ENCODE data around the gene ST8SIA5.

Gene ST8SIA5

GRCh38 chr18:46632401-46633071 lies 124.3 kb downstream of the ST8SIA5 start:
- in situ Hi-C loops (cut with MboI; ENCODE audit: low sequenced_read_pairs) = no loop called here

- in situ Hi-C loops (cut with MboI; ENCODE audit: low sequenced_read_pairs) = no loop called here
Measured at GRCh38 chr18:46630991-46631390, 125.9 kb downstream of the ST8SIA5 start.

GRCh38 chr18:46630160-46630559 lies 126.7 kb downstream of the ST8SIA5 start:
- in situ Hi-C loops (cut with MboI; ENCODE audit: low sequenced_read_pairs) = no loop called here

GRCh38 chr18:46629361-46629760 lies 127.5 kb downstream of the ST8SIA5 start:
- in situ Hi-C loops (cut with MboI; ENCODE audit: low sequenced_read_pairs) = no loop called here

GRCh38 chr18:46628206-46628605 lies 128.6 kb downstream of the ST8SIA5 start:
- in situ Hi-C loops (cut with MboI; ENCODE audit: low sequenced_read_pairs) = no loop called here

GRCh38 chr18:46627136-46627535 lies 129.7 kb downstream of the ST8SIA5 start:
- in situ Hi-C loops (cut with MboI; ENCODE audit: low sequenced_read_pairs) = no loop called here

GRCh38 chr18:46625069-46625468 lies 131.8 kb downstream of the ST8SIA5 start:
- in situ Hi-C loops (cut with MboI; ENCODE audit: low sequenced_read_pairs) = no loop called here

GRCh38 chr18:46624127-46624526 lies 132.7 kb downstream of the ST8SIA5 start:
- in situ Hi-C loops (cut with MboI; ENCODE audit: low sequenced_read_pairs) = no loop called here

- in situ Hi-C loops (cut with MboI; ENCODE audit: low sequenced_read_pairs) = no loop called here
Measured at GRCh38 chr18:46623541-46623940, 133.3 kb downstream of the ST8SIA5 start.

GRCh38 chr18:46622999-46623398 lies 133.9 kb downstream of the ST8SIA5 start:
- in situ Hi-C loops (cut with MboI; ENCODE audit: low sequenced_read_pairs) = no loop called here

GRCh38 chr18:46622451-46622850 lies 134.4 kb downstream of the ST8SIA5 start:
- in situ Hi-C loops (cut with MboI; ENCODE audit: low sequenced_read_pairs) = no loop called here

- in situ Hi-C loops (cut with MboI; ENCODE audit: low sequenced_read_pairs) = no loop called here
Measured at GRCh38 chr18:46621871-46622270, 135.0 kb downstream of the ST8SIA5 start.

GRCh38 chr18:46621111-46621766 lies 135.6 kb downstream of the ST8SIA5 start:
- in situ Hi-C loops (cut with MboI; ENCODE audit: low sequenced_read_pairs) = no loop called here

- in situ Hi-C loops (cut with MboI; ENCODE audit: low sequenced_read_pairs) = no loop called here
Measured at GRCh38 chr18:46619559-46619958, 137.3 kb downstream of the ST8SIA5 start.

Data from HL-60/S4 treated with phorbol 12-myristate 13-acetate at 8.2 ng/mL for 4 days and 3 days (cell line).